Fibroblast of skin of scalp (primary cell): Measurements from ENCODE around the gene RAD9A.

Source experiments
- DNase-seq: peaks from one replicate; pipeline ENCODE4 v3.0.0-alpha.2; 2013

RAD9A gene

GRCh38 chr11:67428052-67429001 lies 36.5 kb downstream of the RAD9A start, which contains the start of gene RPS6KB2:
RPS6KB2 (plus strand) TSS chr11:67428494; CDS start chr11:67428546, 52 bp downstream.
- DNase-seq: peak; percentile 97

GRCh38 chr11:67429038-67429668 lies 37.4 kb downstream of the RAD9A start:
- DNase-seq: no peak

GRCh38 chr11:67429722-67430121 lies 37.9 kb downstream of the RAD9A start:
- no peak for DNase-seq

GRCh38 chr11:67431346-67432249 lies 39.8 kb downstream of the RAD9A start:
- DNase-seq: no peak

DNA sequence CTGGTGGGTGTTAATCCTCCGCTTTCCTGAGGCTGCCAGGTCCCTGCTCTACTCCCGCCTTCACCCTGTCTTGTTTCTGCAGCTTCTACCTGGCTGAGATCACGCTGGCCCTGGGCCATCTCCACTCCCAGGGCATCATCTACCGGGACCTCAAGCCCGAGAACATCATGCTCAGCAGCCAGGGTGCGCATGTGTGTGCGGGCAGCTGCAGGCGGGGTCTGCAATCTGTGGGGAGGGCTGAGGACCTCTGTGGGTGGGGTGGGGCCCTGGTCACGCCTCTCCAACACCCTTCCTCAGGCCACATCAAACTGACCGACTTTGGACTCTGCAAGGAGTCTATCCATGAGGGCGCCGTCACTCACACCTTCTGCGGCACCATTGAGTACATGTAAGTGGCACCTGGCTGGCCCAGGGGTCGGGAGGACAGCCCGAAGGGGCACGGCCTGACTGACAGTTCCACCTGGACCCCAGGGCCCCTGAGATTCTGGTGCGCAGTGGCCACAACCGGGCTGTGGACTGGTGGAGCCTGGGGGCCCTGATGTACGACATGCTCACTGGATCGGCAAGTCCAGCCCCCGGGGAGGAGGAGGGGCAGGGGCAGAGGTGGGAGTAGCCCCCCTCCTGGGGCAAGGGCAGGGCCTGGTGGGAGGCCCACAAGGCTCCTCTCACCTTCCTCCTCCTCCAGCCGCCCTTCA lies 41.0 kb downstream of the RAD9A start:
- no peak for DNase-seq

DNA sequence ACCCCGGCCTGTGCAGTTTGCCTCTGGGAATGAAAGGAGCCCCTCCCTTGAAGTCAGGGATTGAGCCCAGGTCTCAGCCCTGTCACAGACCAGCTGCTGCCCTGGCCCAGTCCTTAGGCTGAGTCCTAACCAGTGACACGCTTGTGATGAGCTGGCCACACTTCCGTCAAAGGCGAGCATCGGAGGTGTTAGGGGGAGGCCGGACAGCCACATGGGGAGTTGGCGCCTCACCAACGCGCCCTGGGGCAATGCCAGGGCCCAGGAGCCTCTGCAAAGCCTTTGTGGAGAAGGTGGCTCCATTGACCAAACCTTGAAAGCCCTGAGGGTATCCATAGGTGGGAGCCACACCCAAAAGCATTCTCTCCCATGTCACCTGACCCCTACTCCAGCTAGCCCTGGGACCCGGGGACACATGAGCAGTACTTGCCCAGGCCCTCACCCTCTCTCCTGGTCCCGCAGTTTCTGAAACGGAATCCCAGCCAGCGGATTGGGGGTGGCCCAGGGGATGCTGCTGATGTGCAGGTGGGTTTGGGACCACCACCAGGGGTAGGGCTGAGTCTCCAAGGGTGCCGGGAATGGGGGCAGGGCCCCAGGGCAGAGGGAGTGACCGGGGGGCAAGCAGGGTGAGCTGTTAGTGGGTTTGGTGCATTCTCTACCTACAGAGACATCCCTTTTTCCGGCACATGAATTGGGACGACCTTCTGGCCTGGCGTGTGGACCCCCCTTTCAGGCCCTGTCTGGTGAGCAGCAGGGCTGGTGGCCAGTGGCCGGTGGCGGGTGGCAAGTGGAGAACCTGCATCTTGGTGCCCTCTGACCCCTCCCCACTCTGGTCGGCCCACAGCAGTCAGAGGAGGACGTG lies 42.0 kb downstream of the RAD9A start:
- no peak for DNase-seq

- no peak for DNase-seq
Observed at GRCh38 chr11:67434395-67434881, 42.7 kb downstream of the RAD9A start.

GRCh38 chr11:67435031-67435726 lies 43.4 kb downstream of the RAD9A start:
- DNase-seq: no peak

DNA sequence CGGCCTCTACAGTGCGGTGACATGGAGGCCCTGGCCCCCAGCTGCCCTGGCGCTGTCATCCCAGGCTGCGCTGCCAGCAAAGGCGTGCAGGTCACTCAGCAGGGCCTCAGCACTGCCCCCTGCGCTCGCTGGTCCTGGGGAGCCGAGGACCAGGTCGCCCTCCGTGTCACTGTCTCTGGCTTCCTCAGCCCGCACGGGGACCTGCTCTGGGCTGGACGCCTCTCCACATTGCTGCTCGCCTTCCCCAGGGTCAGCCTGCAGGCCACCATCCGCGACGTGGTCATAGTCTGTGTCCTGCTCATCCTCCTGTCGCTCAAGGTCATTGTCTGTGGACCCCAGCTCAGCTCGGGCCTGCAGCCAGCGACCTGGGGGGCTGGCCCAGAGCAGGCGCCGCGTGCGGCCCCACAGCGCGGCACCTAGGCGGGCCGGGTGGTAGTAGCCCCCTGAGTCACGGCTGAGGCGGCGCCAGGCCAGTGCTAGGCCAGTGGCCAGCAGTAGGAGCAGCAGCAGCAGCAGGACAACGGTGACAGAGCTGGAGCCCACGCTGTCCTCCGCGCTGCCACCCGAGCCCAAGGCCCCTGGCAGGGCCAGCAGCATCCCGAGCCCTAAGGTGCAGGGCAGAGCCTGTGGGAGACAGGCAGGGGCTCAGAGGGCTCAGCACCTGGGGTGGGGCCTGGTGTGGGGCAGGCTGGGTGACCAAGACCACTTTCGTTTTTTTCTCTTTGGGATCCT lies 44.1 kb downstream of the RAD9A start:
- no peak for DNase-seq

GRCh38 chr11:67436459-67437081 lies 44.8 kb downstream of the RAD9A start:
- peak; percentile 54 for DNase-seq

- DNase-seq: peak; percentile 28
Observed at GRCh38 chr11:67437082-67437808, 45.5 kb downstream of the RAD9A start, which contains the start of gene PTPRCAP. PTPRCAP (minus strand) TSS chr11:67437682; CDS start chr11:67437619, 63 bp downstream.

GRCh38 chr11:67437809-67438157 lies 46.0 kb downstream of the RAD9A start:
- DNase-seq: no peak

- no peak for DNase-seq
Observed at GRCh38 chr11:67438158-67438902, 46.5 kb downstream of the RAD9A start.

DNA sequence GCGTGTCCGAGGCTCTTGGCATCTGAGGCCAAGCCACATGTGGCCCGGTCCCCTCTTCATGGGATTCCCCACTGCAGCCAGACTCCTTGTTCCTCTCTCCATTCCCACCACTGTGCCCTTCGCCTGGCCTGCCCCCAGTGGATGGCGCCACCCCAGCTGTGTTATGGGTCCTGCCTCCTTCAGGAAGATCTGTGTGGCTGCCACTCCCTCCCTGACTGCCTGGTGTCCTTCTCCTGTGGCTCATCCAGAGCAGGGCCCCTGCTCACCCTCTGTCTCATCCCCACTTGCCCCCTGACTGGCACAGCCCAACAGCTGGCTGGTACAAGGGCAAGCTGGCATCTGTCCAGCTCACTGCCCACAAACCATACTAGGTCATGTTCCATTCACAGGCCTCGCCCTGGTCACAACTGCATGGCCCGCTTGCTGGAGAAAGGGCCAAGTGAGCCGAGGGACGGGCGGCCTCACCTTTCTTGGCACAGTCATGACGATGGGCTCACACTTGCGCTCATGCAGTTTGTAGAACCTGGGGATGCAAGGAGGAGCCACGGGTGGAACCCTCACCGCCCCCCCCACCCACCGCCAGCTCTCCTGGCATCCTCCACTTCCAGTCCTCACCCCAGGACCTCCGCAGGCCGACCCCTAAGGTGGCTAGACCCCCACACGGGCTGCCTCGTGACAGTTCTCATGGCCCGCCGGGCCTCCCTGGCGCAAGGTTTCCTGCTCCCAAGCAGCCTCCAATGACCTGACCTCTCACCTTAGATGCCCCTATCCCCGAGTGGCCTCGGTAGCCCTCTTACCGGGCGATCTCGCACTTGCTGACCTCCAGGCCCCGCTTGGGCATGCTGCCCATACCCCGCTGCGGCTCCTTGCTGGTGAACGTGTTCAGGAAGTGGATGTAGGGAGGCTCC lies 47.8 kb downstream of the RAD9A start:
- DNase-seq: peak; percentile 29

GRCh38 chr11:67440229-67441097 lies 48.7 kb downstream of the RAD9A start:
- no peak for DNase-seq
